Measurements from ENCODE around the gene SS18L1. TPM values are rescaled to one million over a fixed set of nuclear protein-coding genes. Genes with fewer than 3 reads are reported as not detected.

Gene SS18L1
- total RNA-seq, 1 donor from 2014 or later: 11.5 TPM

DNA sequence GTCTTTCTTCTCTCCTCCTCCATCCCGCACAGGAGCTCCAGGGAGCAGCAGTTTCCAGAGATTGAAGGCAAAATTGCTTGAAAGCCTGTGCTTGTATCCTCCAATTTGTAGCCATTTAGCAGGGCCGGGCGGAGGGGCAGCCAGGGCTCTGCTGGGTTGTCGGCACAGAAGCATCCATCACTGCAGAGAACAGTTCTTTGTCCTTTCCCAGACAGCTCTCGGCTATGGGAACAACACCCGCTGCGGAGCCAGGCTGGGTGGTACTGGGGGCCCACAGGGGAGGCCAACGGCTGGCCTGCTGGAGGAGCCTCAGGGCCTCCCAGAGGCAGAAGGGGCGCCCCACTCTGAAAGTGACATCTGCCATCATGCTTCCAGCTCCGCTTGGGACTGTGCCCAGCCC, 68.7 kb downstream of the SS18L1 start:
- Histone ChIP-seq H3K4me1 (ENCODE audit: control insufficient read depth in 3 of 3, insufficient read depth in 3 of 3, low read length in 3 of 3) (peaks cover 16 to 25% (median 18%) of the 10 kb centered on the region in 3 donors), H3K36me3 (ENCODE audit: control insufficient read depth in 3 of 3, insufficient read depth in 3 of 3, low read length in 3 of 3) (peaks cover 0 to 4% (median 3%) of the 10 kb centered on the region in 3 donors), H3K4me3 (ENCODE audit: low read length in 3 of 3) (no peak overlapping the region), H3K27me3 (ENCODE audit: control insufficient read depth in 3 of 3, insufficient read depth in 3 of 3, low read length in 3 of 3) (peaks cover 52 to 69% (median 55%) of the 10 kb centered on the region in 3 donors), H3K9ac (ENCODE audit: low read depth in 1 of 3, low read length in 3 of 3) (no peak overlapping the region), H3K9me3 (ENCODE audit: control insufficient read depth in 3 of 3, low read length in 3 of 3) (no peaks in the 10 kb centered on the region), H3K27ac (ENCODE audit: low read depth, low read length) (no peak overlapping the region)

DNA sequence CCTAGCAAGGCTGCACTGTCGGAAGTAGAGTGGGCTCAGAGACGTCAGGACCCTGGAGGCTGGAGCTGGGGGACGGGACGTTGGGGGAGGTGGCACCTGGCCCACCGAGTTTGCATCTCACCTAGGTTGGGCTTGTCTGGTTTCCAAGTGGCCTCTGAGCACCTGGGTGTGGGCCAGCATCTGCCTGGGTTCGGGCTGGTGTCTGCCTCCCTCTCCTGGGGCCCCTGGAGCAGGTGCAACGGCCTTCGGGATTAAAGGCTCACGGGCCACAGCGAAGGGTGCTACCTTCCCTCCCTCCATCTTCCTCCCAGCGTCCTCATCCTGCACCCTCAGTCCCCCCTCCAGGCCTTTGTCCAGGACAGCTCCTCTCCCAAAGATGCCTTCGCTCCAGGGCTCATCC, 70.5 kb downstream of the SS18L1 start:
- Histone ChIP-seq H3K27me3 (ENCODE audit: control insufficient read depth in 3 of 3, insufficient read depth in 3 of 3, low read length in 3 of 3) (peaks cover 67 to 78% (median 72%) of the 10 kb centered on the region in 3 donors), H3K9me3 (ENCODE audit: control insufficient read depth in 3 of 3, low read length in 3 of 3) (no peaks in the 10 kb centered on the region), H3K36me3 (ENCODE audit: control insufficient read depth in 3 of 3, insufficient read depth in 3 of 3, low read length in 3 of 3) (no peaks in the 10 kb centered on the region), H3K4me1 (ENCODE audit: control insufficient read depth in 3 of 3, insufficient read depth in 3 of 3, low read length in 3 of 3) (peaks cover 13 to 25% (median 20%) of the 10 kb centered on the region in 3 donors), H3K4me3 (ENCODE audit: low read length in 3 of 3) (no peak overlapping the region), H3K27ac (ENCODE audit: low read depth, low read length) (no peak overlapping the region), H3K9ac (ENCODE audit: low read depth in 1 of 3, low read length in 3 of 3) (no peak overlapping the region)

DNA sequence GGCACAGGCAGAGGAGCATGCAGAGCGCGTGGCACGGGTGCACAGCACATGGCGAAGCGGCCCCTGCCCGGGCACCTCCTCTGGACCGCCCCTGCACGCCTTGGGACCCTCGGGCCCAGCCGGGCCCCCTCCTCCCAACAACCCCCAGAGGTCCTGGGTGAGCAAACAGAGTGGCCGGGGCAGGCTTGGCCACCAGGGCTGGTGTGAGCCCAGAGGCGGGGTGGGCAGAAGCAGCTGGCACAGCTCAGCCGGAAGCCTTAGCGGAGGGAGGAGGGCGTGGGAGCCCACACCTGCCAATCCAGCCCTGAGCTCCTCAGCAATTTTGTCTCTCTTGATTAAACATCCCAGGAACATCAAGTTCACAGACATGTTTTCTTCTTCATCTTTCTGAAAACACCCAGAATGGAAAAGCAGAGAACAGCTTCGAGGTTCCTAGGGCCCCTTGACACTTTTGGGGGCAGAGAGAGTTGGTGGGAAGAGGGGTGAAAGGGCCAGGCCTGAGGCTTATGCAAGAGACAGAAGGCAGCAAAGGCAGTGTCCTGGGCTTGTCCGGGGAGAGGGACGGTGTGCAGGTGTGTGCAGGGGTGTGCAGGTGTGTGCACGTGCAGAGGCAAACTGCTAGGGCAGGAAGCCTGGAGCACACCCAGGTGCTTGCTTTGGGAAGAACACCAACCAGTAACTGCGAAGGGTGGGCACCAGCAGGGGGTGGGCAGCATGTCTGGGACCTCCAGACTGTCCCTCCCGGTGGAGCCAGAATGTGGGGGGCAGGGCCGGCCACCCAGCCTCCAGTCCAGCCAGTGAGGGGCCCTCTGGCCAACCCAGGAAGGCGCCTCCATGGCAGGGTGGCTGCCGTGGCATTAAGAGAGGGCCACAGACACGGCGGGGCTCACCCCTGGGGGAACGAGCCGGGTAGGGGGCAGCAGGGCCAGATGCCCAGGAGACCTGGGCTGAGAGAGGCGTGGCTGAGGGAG, 71.7 kb downstream of the SS18L1 start:
- no peak overlapping the region for H3K9ac ChIP-seq (ENCODE audit: low read depth in 1 of 3, low read length in 3 of 3)
- no peaks in the 10 kb centered on the region for H3K9me3 ChIP-seq (ENCODE audit: control insufficient read depth in 3 of 3, low read length in 3 of 3)
- H3K4me1 ChIP-seq (ENCODE audit: control insufficient read depth in 3 of 3, insufficient read depth in 3 of 3, low read length in 3 of 3): peaks cover 8 to 21% (median 14%) of the 10 kb centered on the region in 3 donors
- no peak overlapping the region for H3K4me3 ChIP-seq (ENCODE audit: low read length in 3 of 3)
- H3K27me3 ChIP-seq (ENCODE audit: control insufficient read depth in 3 of 3, insufficient read depth in 3 of 3, low read length in 3 of 3): peaks cover 58 to 67% (median 66%) of the 10 kb centered on the region in 3 donors
- no peak overlapping the region for H3K27ac ChIP-seq (ENCODE audit: low read depth, low read length)
- H3K36me3 ChIP-seq (ENCODE audit: control insufficient read depth in 3 of 3, insufficient read depth in 3 of 3, low read length in 3 of 3): no peaks in the 10 kb centered on the region

DNA sequence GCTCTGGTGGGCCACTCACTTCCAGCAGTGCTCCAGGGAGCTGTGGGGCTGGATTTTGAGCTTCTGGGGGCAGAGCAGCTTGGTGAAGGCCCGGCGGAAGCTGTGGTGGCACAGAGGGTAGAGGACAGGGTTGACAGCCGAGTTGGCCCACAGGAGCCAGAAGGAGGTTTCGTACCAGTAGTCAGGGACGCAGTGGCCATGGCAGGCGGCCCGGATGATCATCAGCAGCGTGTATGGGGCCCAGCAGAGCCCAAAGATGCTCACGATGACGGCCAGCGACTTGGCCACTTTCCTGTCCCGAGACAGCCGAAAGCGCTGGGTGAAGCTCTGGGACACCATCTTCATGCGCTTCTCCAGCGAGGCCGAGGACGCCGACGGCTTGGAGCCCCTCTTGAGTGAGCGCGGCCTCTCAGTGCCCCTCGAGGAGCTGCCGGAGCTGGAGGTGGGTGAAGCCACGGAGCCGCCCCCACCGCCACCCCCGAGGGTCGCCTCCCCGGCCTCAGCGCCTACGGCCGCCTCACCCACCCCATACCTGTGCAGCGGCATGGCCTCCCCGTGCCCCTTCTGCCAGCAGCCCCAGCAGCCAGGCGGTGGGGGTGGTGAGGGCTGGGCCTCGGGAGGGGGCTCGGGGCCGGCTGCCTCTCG, 72.5 kb downstream of the SS18L1 start:
- no peak overlapping the region for H3K27ac ChIP-seq (ENCODE audit: low read depth, low read length)
- H3K4me3 ChIP-seq (ENCODE audit: low read length in 3 of 3): no peak overlapping the region
- H3K36me3 ChIP-seq (ENCODE audit: control insufficient read depth in 3 of 3, insufficient read depth in 3 of 3, low read length in 3 of 3): no peaks in the 10 kb centered on the region
- H3K9ac ChIP-seq (ENCODE audit: low read depth in 1 of 3, low read length in 3 of 3): no peak overlapping the region
- peaks cover 8 to 29% (median 14%) of the 10 kb centered on the region in 3 donors for H3K4me1 ChIP-seq (ENCODE audit: control insufficient read depth in 3 of 3, insufficient read depth in 3 of 3, low read length in 3 of 3)
- peaks cover 57 to 68% (median 67%) of the 10 kb centered on the region in 3 donors for H3K27me3 ChIP-seq (ENCODE audit: control insufficient read depth in 3 of 3, insufficient read depth in 3 of 3, low read length in 3 of 3)
- H3K9me3 ChIP-seq (ENCODE audit: control insufficient read depth in 3 of 3, low read length in 3 of 3): no peaks in the 10 kb centered on the region

- Histone ChIP-seq H3K4me1 (ENCODE audit: control insufficient read depth in 3 of 3, insufficient read depth in 3 of 3, low read length in 3 of 3) (peaks cover 8 to 29% (median 14%) of the 10 kb centered on the region in 3 donors), H3K27ac (ENCODE audit: low read depth, low read length) (no peak overlapping the region), H3K36me3 (ENCODE audit: control insufficient read depth in 3 of 3, insufficient read depth in 3 of 3, low read length in 3 of 3) (no peaks in the 10 kb centered on the region), H3K27me3 (ENCODE audit: control insufficient read depth in 3 of 3, insufficient read depth in 3 of 3, low read length in 3 of 3) (peaks cover 60 to 72% (median 67%) of the 10 kb centered on the region in 3 donors), H3K9ac (ENCODE audit: low read depth in 1 of 3, low read length in 3 of 3) (no peak overlapping the region), H3K9me3 (ENCODE audit: control insufficient read depth in 3 of 3, low read length in 3 of 3) (no peaks in the 10 kb centered on the region), H3K4me3 (ENCODE audit: low read length in 3 of 3) (no peak overlapping the region)
Measured at GRCh38 chr20:62216636-62217566, 73.3 kb downstream of the SS18L1 start.

- peaks cover 8 to 29% (median 14%) of the 10 kb centered on the region in 3 donors for H3K4me1 ChIP-seq (ENCODE audit: control insufficient read depth in 3 of 3, insufficient read depth in 3 of 3, low read length in 3 of 3)
- H3K9ac ChIP-seq (ENCODE audit: low read depth in 1 of 3, low read length in 3 of 3): no peak overlapping the region
- H3K27me3 ChIP-seq (ENCODE audit: control insufficient read depth in 3 of 3, insufficient read depth in 3 of 3, low read length in 3 of 3): peaks cover 67 to 84% (median 75%) of the 10 kb centered on the region in 3 donors
- no peak overlapping the region for H3K4me3 ChIP-seq (ENCODE audit: low read length in 3 of 3)
- H3K9me3 ChIP-seq (ENCODE audit: control insufficient read depth in 3 of 3, low read length in 3 of 3): no peaks in the 10 kb centered on the region
- H3K36me3 ChIP-seq (ENCODE audit: control insufficient read depth in 3 of 3, insufficient read depth in 3 of 3, low read length in 3 of 3): no peaks in the 10 kb centered on the region
- H3K27ac ChIP-seq (ENCODE audit: low read depth, low read length): no peak overlapping the region
Measured at GRCh38 chr20:62217913-62218773, 74.6 kb downstream of the SS18L1 start.

- H3K9me3 ChIP-seq (ENCODE audit: control insufficient read depth in 3 of 3, low read length in 3 of 3): no peaks in the 10 kb centered on the region
- no peak overlapping the region for H3K9ac ChIP-seq (ENCODE audit: low read depth in 1 of 3, low read length in 3 of 3)
- peaks cover 71 to 82% (median 79%) of the 10 kb centered on the region in 3 donors for H3K27me3 ChIP-seq (ENCODE audit: control insufficient read depth in 3 of 3, insufficient read depth in 3 of 3, low read length in 3 of 3)
- H3K4me1 ChIP-seq (ENCODE audit: control insufficient read depth in 3 of 3, insufficient read depth in 3 of 3, low read length in 3 of 3): peaks cover 8 to 29% (median 14%) of the 10 kb centered on the region in 3 donors
- H3K4me3 ChIP-seq (ENCODE audit: low read length in 3 of 3): peak overlapping the region in 1 of 3 donors; percentile 41
- H3K36me3 ChIP-seq (ENCODE audit: control insufficient read depth in 3 of 3, insufficient read depth in 3 of 3, low read length in 3 of 3): no peaks in the 10 kb centered on the region
- no peak overlapping the region for H3K27ac ChIP-seq (ENCODE audit: low read depth, low read length)
Measured at GRCh38 chr20:62219101-62219991, 75.8 kb downstream of the SS18L1 start.

GRCh38 chr20:62219992-62220665, 76.6 kb downstream of the SS18L1 start, which contains the start of gene HRH3:
HRH3 (minus strand) TSS chr20:62220278; CDS start chr20:62219970, 308 bp downstream.
- Histone ChIP-seq H3K9ac (ENCODE audit: low read depth in 1 of 3, low read length in 3 of 3) (no peak within 1 kb of the TSS), H3K27ac (ENCODE audit: low read depth, low read length) (no peak within 1 kb of the TSS), H3K27me3 (ENCODE audit: control insufficient read depth in 3 of 3, insufficient read depth in 3 of 3, low read length in 3 of 3) (peaks cover 76 to 82% (median 78%) of the 10 kb centered on the region in 3 donors), H3K9me3 (ENCODE audit: control insufficient read depth in 3 of 3, low read length in 3 of 3) (no peaks in the 10 kb centered on the region), H3K4me3 (ENCODE audit: low read length in 3 of 3) (no peak within 1 kb of the TSS), H3K36me3 (ENCODE audit: control insufficient read depth in 3 of 3, insufficient read depth in 3 of 3, low read length in 3 of 3) (no peaks in the 10 kb centered on the region), H3K4me1 (ENCODE audit: control insufficient read depth in 3 of 3, insufficient read depth in 3 of 3, low read length in 3 of 3) (peaks cover 8 to 29% (median 14%) of the 10 kb centered on the region in 3 donors)

Measured in skeletal muscle tissue (tissue), 4 donors.